Measurements from ENCODE around the gene TRERF1.

GRCh38 chr6:42177514-42178364 lies 274.0 kb downstream of the TRERF1 start:
- TF ChIP-seq CTCF (IDR thresholded peaks at IDR 0.05) (no peak), EZH2 (IDR thresholded peaks at IDR 0.05) (no peak)
